ENCODE results near the gene FBXL17.
A peak's percentile ranks its signal among the peaks of the same experiment; 100 is the strongest.

FBXL17 gene

DNA sequence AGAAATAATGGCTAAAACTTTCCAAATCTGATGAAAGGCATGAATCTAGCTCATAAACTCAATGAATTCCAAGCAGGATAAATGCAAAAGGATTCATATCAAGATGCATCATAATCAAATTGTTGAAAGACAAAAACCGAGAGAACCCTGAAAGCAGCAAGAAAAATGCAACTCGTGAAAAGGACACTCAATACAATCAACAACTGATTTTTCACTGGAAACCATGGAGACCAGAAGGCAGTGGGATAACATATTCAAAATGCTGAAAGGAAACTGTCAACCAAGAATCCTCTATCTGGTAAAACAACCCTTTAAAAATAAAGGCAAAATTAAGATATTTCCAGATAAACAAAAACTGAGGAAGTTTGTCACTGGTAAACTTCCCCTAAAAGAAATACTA, 9.5 kb downstream of the FBXL17 start:
- no peak for DNase-seq

DNA sequence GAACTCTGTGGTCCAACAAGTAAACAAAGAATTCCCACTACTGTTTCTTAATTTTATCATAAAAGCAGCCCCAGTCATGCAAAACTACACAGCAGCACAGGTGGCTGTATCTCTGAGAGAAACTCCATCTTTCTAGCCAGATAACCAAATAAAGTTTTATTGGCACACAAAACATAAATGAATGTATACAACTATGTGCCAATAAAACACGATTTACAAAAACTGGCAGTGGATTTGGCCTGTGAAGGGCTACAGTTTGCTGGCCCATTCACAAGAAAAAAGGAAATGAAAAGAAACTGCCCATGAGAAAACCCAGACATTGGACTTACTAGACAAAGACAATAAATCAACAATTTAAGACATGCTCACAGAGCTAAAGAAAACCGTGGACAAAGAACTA, 10.6 kb downstream of the FBXL17 start:
- DNase-seq: no peak

DNA sequence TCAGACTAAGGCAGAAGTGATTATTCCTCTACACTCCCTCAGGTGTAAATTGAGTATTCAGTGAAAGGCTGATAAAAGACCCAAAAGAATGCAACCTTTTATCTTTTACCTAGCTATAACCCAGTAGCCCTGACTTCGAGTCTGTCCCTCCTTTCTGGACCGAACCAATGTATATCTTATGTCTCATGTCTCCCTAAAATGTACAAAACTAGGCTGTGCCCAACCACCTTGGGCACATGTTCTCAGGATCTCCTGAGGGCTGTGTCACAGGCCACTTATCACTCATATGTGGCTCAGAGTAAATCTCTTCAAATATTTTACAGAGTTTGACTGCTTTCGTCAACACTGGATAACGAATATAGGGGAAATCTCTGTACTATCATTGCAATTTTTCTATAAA, 12.7 kb downstream of the FBXL17 start:
- DNase-seq: no peak

DNA sequence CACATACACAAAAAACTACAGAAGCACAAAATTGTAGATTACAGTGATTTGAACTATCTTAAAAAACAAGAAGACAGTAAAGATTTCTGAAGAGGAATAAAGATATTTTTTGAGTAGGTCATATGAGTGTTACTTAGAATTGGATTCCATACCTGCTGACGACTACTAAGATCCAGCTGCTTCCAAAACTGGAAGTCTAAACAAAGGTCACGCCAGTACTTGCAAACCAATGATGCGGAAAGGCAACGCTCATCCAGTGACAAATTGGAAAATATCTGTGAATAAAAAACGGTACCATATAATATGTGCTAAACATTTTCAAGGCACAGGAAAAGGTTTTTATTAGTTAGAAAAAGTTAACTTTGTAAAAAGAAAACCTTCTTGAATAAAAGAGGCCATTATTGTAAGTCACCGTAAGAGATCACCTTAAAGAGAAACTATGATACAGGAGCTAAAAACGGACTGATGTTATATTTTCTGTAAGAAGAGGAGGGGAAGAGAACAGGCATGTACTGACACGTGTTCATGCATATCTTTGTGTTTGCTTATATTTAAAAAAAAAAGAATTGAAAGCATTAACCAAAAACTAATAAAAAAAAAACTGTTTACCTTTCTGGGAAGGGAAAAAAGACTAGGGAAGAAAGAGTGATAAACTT, 14.1 kb downstream of the FBXL17 start:
- peak; percentile 46 for DNase-seq

DNA sequence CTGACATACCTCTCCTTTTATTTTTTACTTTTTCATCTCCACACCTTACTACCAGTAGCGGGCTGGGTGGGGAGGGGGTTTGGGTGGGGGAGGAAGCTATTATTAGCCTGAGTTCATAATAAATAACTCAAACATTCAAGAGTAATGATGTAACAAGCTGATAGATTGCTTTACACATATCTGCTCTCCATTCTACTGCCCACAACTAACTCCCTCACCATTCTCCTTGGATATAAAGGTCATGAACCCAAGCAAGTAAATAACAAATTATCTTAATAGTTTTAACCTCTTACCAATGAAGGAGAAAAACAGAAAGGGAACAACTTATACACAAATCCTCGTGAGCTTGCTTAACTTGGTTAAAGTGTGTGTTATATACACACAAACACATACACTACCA, 15.4 kb downstream of the FBXL17 start:
- DNase-seq: no peak

DNA sequence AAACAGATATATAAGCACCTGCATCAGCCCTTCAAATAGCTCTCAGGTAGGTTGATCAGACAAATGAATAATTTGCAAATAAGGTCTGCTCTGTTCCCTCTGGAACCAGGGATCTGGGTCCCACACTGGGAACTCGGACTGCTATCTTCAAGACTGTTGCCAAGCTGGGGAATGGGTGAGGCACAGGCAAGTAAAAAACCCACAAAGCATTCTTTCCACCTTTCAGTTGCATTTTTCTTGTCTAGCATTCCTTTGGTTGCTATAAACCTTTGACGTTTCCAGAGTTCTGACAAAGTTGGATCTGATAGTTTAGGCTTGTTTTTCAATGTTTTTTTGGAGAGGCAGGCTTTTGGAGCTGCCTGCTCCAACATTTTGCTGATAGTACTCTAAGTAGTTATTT, 20.1 kb downstream of the FBXL17 start:
- no peak for DNase-seq

DNA sequence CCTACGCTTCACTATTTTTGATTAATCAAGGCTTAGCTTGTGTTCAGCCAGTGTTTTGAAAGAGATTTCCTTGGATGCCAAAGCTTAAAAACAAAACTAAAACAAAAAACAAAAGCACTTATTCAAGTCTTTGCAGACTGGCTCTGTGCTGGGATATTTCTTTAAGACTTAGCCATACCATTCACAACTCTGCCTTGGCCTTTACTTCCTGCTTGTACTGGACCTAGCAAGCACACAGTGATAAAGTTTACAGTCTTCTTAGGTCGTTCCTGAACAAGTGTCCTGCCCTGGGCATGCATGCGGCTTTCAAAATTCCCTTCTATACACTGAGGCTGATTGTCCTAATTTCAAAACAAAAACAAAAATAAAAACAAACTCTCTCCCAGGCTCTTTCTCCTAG, 20.7 kb downstream of the FBXL17 start:
- DNase-seq: no peak

DNA sequence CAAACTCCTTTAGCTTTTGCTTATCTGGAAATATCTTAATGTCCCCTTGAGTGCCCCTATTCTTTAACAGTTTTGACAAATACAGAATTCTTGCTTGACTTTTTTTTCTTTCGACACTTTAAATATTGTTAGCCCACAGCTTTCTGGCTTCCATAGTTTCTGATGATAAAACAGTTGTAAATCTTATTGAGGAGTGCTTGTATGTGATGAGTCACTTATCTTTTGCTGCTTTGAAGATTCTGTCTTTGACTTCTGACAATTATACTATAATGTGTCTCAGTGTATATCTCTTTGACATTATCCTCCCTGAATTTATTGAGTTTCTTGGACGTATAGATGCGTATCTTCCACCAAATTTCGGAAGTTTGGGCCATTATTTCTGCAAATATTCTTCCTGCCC, 21.6 kb downstream of the FBXL17 start:
- DNase-seq: no peak

DNA sequence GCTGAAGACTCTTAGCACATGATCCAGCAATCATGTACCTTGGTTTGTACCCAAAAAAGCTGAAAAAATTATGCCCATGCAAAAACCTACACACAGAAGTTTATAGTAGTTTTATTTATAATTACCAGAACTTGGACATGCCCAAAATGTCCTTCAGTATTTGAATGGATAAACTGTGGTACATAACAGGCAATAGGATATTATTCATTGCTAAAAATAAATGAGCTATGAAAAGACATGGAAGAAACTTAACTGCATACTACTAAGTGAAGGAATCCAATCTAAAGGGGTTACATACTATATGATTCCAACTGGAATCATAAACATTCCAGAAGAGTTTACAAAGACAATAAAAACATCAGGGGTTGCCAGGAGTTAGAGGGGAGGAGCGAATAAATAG, 25.6 kb downstream of the FBXL17 start:
- DNase-seq: no peak

DNA sequence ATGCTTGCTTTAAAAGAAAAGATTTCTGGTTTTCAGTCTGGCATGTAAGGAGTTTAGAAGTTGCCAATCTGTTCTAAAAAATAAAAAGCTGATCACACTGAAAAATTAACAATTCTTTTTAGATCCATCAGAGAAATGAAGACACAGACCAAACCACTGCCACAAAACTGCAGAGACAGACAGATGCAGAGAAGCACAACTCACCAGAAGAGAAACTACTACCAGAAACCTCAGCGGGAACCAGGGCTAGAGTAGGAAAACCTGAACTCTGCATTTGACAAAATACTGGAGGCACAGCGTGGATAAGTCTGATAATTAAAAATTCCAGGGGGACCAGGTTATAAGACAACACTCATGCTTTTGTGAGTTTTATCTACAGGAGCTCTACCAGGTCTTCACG, 28.8 kb downstream of the FBXL17 start:
- no peak for DNase-seq

DNA sequence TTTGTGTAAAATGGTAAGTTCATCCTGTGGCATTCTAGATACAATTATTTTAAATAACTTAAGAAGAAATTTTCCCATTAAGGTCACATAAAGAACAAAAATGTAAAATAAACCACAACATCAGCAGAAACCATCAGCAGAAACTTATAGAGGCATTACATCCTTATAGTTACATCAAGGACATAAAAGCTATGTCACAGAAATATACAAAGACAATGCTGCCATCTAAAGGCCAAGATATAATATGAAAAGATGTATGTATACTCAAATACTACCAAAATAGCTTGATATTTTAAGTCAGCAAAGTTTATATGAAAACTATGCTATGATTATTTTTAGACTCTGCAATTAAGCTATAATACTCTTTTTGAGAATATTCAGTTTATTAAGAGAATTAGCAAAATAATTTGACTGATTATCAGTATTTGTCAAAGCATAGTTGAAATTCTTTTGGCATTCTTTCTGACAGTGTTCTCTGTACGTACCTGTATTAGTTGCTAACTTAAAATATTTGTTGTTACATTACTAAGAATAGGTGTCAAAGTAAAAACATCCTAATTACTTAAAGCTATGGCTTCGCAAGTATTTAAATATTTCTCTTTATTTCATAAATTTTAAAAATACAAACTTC, 36.2 kb downstream of the FBXL17 start:
- DNase-seq: peak; percentile 49

DNA sequence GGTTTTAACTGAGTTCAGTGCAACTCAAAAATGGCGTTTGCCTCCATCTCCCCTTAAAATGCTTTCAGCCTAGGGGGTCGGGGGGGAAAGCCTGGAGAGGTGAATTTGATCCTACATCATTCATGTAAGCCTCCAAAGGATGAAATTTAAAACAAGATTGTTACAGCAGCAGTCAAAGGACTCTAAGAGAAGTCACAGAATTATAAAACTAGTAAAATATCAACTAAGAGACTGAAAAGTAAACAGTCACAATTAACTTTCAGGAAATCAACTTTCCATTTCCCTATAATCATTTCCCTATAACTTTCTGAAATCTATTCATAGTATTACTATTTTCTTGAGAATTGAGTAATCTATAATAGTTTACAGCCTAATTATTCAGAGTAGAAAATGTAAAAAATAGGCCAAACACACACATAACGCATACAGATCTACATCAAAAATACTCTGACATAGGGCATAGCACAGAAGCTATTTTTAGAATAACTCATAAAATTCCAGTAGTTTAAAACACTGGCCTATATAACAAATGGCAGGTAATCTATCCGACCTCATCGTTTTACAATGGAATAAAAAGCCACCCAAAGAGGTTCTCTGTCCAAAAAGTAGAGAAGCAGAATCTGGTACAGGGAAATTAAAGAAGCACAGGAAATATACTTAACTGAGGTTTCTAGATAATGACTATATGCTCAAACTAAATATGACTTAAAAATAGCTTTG, 37.6 kb downstream of the FBXL17 start:
- DNase-seq: no peak

DNA sequence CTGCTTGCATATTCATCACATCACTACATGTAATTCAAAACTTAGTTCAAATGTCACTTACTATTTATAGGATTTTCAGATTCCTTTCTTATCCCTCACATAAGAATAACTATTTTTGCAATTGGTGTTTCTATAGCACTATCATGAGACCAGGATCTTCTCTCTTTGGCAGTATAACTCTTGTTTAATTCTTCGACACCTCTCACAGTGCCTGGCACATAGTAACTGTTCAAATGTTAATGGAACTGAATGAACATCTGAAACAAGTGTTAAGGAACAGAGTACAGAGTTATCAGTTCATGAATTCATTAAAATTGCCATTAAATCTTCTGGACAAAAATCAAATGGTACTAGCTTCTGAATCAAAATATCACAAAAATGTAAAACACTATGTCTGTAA, 40.0 kb downstream of the FBXL17 start:
- DNase-seq: no peak

DNA sequence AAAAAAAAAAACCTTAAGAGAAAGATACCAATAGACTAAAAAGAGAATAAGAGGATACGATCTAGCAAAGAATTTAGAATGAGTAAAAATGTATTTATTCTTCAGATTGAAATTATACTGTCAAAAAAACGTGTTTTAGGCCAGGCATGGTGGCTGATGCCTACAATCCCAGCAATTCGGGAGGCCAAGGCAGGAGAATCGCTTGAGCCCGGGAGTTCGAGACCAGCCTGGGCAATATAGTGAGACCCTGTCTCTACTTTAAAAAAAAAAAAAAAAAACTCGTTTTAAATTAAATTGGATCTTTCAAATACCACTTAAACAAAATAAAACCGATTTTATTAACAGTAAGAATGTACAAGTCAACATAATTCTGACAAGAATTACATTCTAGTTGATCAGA, 41.8 kb downstream of the FBXL17 start:
- no peak for DNase-seq

DNA sequence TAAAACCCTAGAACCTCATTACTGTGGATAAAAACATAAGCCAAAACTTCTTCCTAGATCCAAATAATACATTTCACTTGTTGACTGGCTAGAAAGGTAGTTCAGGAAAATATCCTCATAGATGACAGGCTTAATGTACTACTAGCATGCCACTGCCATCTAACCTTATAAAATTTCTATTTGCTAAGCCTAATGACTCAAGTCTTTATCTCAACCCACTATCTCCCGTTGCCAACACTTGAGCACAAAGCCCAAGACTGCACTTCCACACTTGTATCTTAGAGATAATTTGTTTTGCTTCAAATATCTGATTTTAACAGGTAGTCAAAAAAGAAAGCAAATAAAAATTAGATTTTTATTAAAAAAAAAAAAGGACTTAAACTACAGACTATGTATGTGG, 42.7 kb downstream of the FBXL17 start:
- DNase-seq: no peak

DNA sequence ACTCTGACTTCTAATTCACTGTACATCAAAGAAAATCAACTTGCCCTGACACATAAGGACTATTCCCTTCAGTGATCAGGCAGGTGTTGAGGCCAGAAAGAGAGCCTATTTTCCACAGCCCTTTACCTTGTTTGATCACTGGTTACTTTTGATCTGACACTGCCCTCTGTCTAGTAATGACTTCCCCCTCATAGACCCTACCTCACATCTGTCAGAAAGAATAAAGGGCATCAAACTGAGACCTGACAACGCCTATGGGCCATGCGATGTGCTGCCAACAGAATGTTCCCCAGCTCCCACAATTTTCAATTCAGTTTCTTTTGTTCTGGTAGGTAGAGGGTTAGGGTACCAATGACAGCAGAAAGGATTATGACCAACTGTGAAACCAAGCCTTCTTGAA, 47.7 kb downstream of the FBXL17 start:
- DNase-seq: peak; percentile 1

DNA sequence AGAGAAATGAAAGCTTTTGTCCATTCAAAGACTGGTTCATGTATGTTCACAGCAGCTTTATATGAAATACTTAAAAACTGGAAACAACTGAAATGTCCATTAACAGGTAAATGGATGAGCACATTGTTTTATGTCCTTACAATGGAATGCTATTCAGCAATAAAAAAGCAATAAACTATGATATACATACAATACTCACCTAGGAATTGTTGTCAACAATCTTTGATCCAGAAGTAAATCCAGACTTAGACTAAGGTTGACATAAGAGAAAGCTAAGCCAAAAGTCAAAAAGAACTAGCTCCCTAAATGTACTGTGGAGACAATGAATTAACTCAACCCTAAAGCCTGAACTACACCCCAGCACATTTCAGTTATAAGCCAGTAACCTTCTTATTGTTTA, 54.9 kb downstream of the FBXL17 start:
- DNase-seq: no peak

DNA sequence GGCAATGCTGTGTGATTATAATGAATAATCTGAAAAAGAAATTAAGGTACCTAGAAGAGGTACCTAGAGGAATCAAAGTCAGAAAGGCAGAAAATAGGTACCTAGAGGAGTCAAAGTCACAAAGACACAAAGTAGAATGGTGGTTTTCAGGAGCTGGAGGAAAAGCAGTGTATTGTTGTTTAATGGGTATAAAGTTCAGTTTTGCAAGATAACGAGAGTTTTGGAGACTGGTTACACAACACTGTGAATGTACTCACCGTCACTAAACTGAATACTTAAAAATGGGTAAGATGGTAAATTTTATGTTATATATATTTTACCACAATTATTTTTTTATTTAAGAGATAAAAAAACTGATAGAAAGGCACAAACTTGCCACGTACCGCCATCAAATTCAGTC, 57.0 kb downstream of the FBXL17 start:
- no peak for DNase-seq

DNA sequence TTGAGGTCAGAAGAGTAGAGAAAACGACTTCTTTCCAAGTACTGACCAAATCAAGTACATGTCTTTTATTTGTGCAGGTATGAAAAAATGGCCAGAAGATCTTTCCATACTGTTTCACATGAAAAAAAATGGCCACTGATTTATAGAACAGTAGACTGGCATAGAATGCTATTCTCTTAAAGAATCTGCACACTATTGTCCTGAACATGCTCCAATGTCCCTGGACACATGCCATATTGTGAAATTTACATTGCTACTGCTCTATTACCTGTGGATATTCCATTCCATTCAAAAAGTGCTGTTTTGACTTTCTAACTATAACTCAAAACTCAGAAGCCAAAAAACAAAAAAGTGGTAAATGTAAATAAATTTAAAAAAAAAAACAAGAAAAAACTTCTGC, 60.6 kb downstream of the FBXL17 start:
- no peak for DNase-seq

DNA sequence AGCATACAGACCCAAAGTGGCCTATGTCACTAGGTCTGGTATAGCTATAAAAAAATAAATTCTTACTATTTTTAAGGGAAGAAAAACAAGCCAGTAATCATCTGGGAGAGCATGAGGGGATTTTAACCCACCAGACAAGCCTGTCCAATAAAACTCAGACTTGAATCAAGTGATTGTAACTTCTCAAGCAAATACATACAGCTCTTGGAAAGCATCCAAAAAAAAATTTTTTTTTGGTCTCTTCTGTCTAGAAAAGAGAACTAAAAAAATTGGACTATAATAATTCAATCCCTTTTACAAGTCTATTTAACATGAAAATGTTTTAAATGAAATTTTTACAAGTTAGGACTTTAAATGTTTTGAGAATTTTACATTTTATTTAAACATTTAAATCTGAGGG, 61.7 kb downstream of the FBXL17 start:
- no peak for DNase-seq

DNA sequence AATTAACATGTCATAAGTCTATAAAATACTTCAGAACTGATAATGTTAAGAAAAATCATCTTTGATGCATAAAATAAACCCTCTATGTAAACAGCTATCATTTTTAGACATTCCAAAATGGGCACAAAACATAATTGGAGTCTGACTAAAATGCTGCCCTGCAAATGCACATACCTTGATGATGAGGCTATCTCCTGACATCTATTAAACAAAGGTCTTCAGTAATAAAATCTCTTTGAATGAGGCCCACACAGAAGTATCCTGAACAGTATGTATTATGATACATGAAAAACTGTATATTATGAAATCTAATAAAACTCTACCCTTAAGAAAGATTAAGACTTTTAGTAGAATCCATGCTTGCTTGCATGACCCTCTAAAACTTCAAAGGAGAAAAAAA, 66.1 kb downstream of the FBXL17 start:
- DNase-seq: no peak

DNA sequence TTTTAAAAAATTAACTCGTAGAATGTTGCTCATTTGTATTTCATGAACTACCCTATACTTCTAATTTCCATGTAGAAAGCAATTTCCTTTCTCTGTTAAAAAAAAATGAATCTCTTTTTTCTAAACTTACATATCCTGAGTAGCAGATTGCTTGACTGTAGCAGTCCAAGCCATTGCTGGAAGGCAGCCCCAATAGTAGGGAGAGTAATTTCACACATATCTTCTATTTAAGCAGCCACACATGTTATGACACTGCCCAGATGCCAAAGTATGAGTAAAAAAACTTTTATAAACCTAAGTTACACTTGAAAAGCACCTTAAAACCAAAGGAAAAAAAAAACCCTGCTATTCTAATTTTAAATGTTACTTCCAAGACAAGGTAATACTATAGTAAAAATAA, 69.6 kb downstream of the FBXL17 start:
- DNase-seq: no peak

DNA sequence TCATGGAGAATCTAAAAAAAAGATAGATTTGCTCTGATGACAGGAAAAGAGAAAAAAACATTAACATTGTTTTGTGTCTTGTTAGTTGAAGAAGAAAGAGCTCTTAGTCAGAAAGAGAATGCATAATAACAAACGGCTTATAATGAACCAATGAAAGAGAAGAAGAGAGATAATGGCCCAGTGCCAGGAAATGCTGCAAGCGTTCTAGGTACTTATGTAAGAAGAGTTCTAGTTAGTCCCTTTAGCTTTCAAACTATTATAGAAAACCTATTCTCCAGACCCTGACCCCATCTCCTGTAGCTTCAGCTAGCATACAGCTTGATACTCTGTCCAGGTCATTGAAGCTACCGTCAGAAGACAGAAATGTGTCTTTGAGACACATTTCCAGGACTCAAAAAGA, 70.2 kb downstream of the FBXL17 start:
- no peak for DNase-seq

DNA sequence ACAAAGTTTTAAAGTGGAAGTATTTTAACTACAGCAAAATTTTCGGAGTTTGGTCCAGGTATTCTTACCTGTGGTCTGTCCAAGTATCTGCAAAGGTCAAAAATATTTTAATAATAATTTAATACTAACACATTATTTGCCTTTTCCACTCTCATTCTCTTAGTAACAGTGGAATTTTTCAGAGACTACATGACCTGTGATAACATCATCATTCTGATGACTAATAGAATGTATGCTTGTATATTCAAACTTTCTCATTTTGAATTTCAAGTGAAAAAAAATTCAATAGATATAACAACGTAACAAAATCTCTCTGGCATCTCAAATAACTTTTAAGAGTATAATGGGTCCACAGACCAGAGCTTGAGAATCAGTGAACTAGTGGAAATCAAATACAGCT, 78.3 kb downstream of the FBXL17 start:
- no peak for DNase-seq

DNA sequence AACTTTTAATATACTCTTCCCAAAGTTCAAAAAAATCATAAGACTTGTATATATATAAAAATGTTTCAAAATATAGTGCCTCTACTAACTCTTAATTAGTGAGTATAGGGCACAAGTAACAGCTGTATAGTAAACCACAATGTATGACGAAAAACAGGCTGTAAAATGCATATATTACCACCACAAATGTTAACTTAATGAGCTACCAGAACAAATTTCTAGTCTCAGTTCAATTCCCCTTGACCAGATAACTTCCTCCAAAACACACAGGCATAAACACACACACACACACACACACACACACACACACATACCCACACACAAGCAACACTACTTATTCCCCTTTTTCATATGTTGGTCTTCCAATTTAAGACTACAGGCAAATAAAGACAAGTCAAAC, 78.8 kb downstream of the FBXL17 start:
- no peak for DNase-seq
